Skeletal muscle tissue (tissue), 4 donors: Measurements from ENCODE around the gene ADGRD1. TPM values are rescaled to one million over a fixed set of nuclear protein-coding genes. Genes with fewer than 3 reads are reported as not detected.

Experiments used
- H3K27ac ChIP-seq: one replicate; pipeline ENCODE4 v1.7.0; 2013; ENCODE audit warnings: mild to moderate bottlenecking, low read depth, low read length, inconsistent platforms
- H3K27me3 ChIP-seq, 3 donors: one replicate each; pipeline ENCODE4 v1.7.0; 2013; ENCODE audit warnings: low read length in 3 of 3; ENCODE audit not compliant: control insufficient read depth in 3 of 3, insufficient read depth in 3 of 3
- H3K36me3 ChIP-seq, 3 donors: one replicate each; pipeline ENCODE4 v1.7.0; 2013; ENCODE audit warnings: low read length in 3 of 3; ENCODE audit not compliant: control insufficient read depth in 3 of 3, insufficient read depth in 3 of 3
- H3K4me1 ChIP-seq, 3 donors: one replicate each; pipeline ENCODE4 v1.7.0; 2013; ENCODE audit warnings: low read length in 3 of 3, mild to moderate bottlenecking in 3 of 3; ENCODE audit not compliant: control insufficient read depth in 3 of 3, insufficient read depth in 3 of 3
- H3K4me3 ChIP-seq, 3 donors: one replicate each; pipeline ENCODE4 v1.7.0; 2013; ENCODE audit warnings: low read length in 3 of 3
- H3K9ac ChIP-seq, 3 donors: one replicate each; pipeline ENCODE4 v1.7.0; 2013; ENCODE audit warnings: low read length in 3 of 3, mild to moderate bottlenecking in 3 of 3, moderate library complexity in 2 of 3, low read depth in 1 of 3
- H3K9me3 ChIP-seq, 3 donors: one replicate each; pipeline ENCODE4 v1.7.0; 2013; ENCODE audit warnings: low read length in 3 of 3; ENCODE audit not compliant: control insufficient read depth in 3 of 3
- total RNA-seq: library from RNA; depleted of rRNA; stranded (reverse); fragments of >200 nt; gene quantifications from one replicate; pipeline ENCODE4 v1.2.3, GENCODE V29; 2014
- donor health status: Osteomylitis.

ADGRD1 gene
- total RNA-seq, 1 donor from 2014 or later = 7.8 TPM

- Histone ChIP-seq H3K27me3 (no peaks in the 10 kb centered on the region), H3K36me3 (peaks cover 0 to 2% (median 0%) of the 10 kb centered on the region in 3 donors), H3K9ac (no peak overlapping the region), H3K9me3 (no peaks in the 10 kb centered on the region), H3K27ac (no peak overlapping the region), H3K4me1 (peaks cover 0 to 5% (median 4%) of the 10 kb centered on the region in 3 donors), H3K4me3 (no peak overlapping the region)
Measured at GRCh38 chr12:131072451-131073230, 118.9 kb downstream of the ADGRD1 start.

DNA sequence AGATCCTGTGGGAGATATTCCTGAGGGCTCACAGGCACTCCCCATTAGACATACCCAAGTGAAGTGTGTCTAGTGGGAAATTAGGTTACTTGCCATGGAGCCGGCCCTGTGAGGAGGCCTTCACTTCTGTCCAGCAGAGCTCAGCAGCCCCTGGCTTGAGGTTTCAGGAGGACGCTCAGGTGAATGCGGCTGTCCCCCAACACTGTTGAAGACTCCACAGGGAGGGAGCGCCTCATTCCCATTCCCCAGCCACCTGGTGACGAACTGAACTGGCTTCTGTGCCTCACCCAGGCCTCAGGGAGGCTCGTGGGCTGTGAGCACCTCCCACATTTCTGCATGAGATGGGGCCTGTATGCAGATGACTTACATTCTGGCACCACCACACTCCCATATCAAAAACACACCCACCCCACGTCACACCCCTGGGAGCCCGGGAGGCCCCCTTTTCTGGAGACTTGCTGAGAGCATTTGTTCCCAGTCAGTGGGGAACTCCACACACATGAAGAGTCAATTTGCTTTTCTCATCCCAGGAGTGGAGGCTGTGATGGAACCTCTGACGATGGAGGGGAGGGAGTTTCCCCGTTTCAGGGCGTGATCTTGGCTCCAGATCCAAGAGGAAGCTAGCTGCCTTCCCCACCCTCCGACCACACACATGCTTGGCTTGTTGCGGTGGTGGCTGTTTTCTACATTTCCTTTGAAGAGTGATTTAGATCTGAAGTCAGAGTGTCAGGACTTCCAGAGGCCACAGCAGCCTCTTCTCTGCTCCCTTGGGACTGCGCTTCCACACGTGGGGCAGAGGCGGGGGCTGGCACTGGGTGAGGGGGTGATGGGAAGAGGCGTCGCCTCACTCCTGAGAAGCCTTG is 120.7 kb downstream of the ADGRD1 start:
- H3K27me3 ChIP-seq = no peaks in the 10 kb centered on the region
- peak overlapping the region; percentile 7 for H3K27ac ChIP-seq
- H3K9me3 ChIP-seq = no peaks in the 10 kb centered on the region
- H3K9ac ChIP-seq = no peak overlapping the region
- H3K4me1 ChIP-seq = peaks cover 0 to 5% (median 4%) of the 10 kb centered on the region in 3 donors
- H3K4me3 ChIP-seq = no peak overlapping the region
- H3K36me3 ChIP-seq = peaks cover 0 to 2% (median 2%) of the 10 kb centered on the region in 3 donors

GRCh38 chr12:131075194-131075593 is 121.5 kb downstream of the ADGRD1 start:
- no peak overlapping the region for H3K4me3 ChIP-seq
- H3K27me3 ChIP-seq = no peaks in the 10 kb centered on the region
- H3K27ac ChIP-seq = no peak overlapping the region
- H3K4me1 ChIP-seq = peaks cover 0 to 5% (median 4%) of the 10 kb centered on the region in 3 donors
- H3K9ac ChIP-seq = no peak overlapping the region
- peaks cover 0 to 2% (median 2%) of the 10 kb centered on the region in 3 donors for H3K36me3 ChIP-seq
- H3K9me3 ChIP-seq = no peaks in the 10 kb centered on the region

- Histone ChIP-seq H3K36me3 (peaks cover 0 to 2% (median 2%) of the 10 kb centered on the region in 3 donors), H3K9me3 (no peaks in the 10 kb centered on the region), H3K27me3 (no peaks in the 10 kb centered on the region), H3K9ac (no peak overlapping the region), H3K4me1 (peaks cover 0 to 5% (median 4%) of the 10 kb centered on the region in 3 donors), H3K4me3 (no peak overlapping the region), H3K27ac (no peak overlapping the region)
Measured at GRCh38 chr12:131075611-131076010, 121.9 kb downstream of the ADGRD1 start.

- Histone ChIP-seq H3K9me3 (no peaks in the 10 kb centered on the region), H3K9ac (no peak overlapping the region), H3K4me1 (peaks cover 0 to 5% (median 4%) of the 10 kb centered on the region in 3 donors), H3K27ac (no peak overlapping the region), H3K27me3 (no peaks in the 10 kb centered on the region), H3K36me3 (peaks cover 0 to 2% (median 2%) of the 10 kb centered on the region in 3 donors), H3K4me3 (no peak overlapping the region)
Measured at GRCh38 chr12:131076296-131076695, 122.6 kb downstream of the ADGRD1 start.

GRCh38 chr12:131076791-131077747 is 123.4 kb downstream of the ADGRD1 start:
- Histone ChIP-seq H3K9ac (no peak overlapping the region), H3K27me3 (no peaks in the 10 kb centered on the region), H3K4me1 (peaks cover 0 to 5% (median 4%) of the 10 kb centered on the region in 3 donors), H3K4me3 (no peak overlapping the region), H3K9me3 (no peaks in the 10 kb centered on the region), H3K27ac (no peak overlapping the region), H3K36me3 (peaks cover 0 to 2% (median 2%) of the 10 kb centered on the region in 3 donors)

GRCh38 chr12:131077931-131078391 is 124.3 kb downstream of the ADGRD1 start:
- Histone ChIP-seq H3K9ac (no peak overlapping the region), H3K27me3 (no peaks in the 10 kb centered on the region), H3K27ac (no peak overlapping the region), H3K36me3 (peaks cover 0 to 2% (median 2%) of the 10 kb centered on the region in 3 donors), H3K4me3 (no peak overlapping the region), H3K4me1 (peaks cover 0 to 5% (median 4%) of the 10 kb centered on the region in 3 donors), H3K9me3 (no peaks in the 10 kb centered on the region)

GRCh38 chr12:131082290-131083194 is 128.8 kb downstream of the ADGRD1 start:
- Histone ChIP-seq H3K4me1 (peaks cover 0 to 7% (median 0%) of the 10 kb centered on the region in 3 donors), H3K9ac (no peak overlapping the region), H3K36me3 (peaks cover 0 to 8% (median 0%) of the 10 kb centered on the region in 3 donors), H3K4me3 (no peak overlapping the region), H3K27ac (no peak overlapping the region), H3K27me3 (no peaks in the 10 kb centered on the region), H3K9me3 (no peaks in the 10 kb centered on the region)
